Endothelial cell (in vitro differentiated cells): ENCODE results near the gene CAPN12. TPM values are rescaled to one million over a fixed set of nuclear protein-coding genes. Genes with fewer than 3 reads are reported as not detected.

ENCODE experiments used
- DNase-seq: peaks from one replicate; pipeline ENCODE4 v3.0.0; 2021; ENCODE audit warnings: low spot score
- H3K27ac Mint-ChIP-seq: one replicate; pipeline ENCODE4 v1.8.0; 2021; ENCODE audit warnings: mixed read lengths, inconsistent platforms; ENCODE audit not compliant: unreplicated experiment
- H3K27me3 Mint-ChIP-seq: one replicate; pipeline ENCODE4 v1.8.0; 2021; ENCODE audit warnings: mild to moderate bottlenecking, moderate library complexity, mixed read lengths, inconsistent platforms; ENCODE audit not compliant: unreplicated experiment
- H3K36me3 Mint-ChIP-seq: one replicate; pipeline ENCODE4 v1.8.0; 2021; ENCODE audit warnings: mild to moderate bottlenecking, low read depth, mixed read lengths, inconsistent platforms; ENCODE audit not compliant: unreplicated experiment
- H3K4me1 Mint-ChIP-seq: one replicate; pipeline ENCODE4 v1.8.0; 2021; ENCODE audit warnings: mild to moderate bottlenecking, mixed read lengths, inconsistent platforms; ENCODE audit not compliant: unreplicated experiment
- H3K4me3 Mint-ChIP-seq: one replicate; pipeline ENCODE4 v1.8.0; 2021; ENCODE audit warnings: mild to moderate bottlenecking, mixed read lengths, inconsistent platforms; ENCODE audit not compliant: unreplicated experiment
- H3K9me3 Mint-ChIP-seq: one replicate; pipeline ENCODE4 v1.8.0; 2021; ENCODE audit warnings: mixed read lengths, inconsistent platforms; ENCODE audit not compliant: unreplicated experiment
- CTCF ChIP-seq: fragments of 200-600 bp; sonication (generic); IDR thresholded peaks from one replicate; pipeline ENCODE4 v1.5.0; 2021; ENCODE audit warnings: antibody characterized with exemption; ENCODE audit not compliant: unreplicated experiment
- total RNA-seq: library from RNA; stranded (reverse); fragmentation: NEBNext Ultra II Directional; extraction: Animal tissue kit (Norgen Biotek cat#: 25700); gene quantifications from one replicate; pipeline ENCODE4 v1.2.1, GENCODE V29; 2021; ENCODE audit not compliant: unreplicated experiment

The CAPN12 gene
- total RNA-seq, 1 donor from 2014 or later = 2.9 TPM

DNA sequence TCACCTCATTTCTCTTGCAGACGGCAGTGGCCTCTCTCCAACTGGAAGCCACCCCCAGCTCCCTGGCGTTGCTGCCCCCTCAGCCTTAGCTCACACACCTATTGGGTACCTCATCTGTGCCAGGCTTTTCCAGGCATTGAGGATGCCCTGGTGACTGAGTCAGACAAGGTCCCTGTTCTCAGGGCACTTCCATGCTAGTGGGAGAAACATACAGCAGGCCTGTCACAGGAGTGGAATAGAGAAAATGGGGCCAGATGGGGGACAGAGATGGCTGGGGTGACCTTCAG lies 33.9 kb downstream of the CAPN12 start:
- no peak for TF ChIP-seq CTCF
- DNase-seq = no peak
- peaks cover 33% of the 10 kb centered on the region for H3K27me3 Mint-ChIP-seq
- no peaks in the 10 kb centered on the region for H3K9me3 Mint-ChIP-seq
- peaks cover 56% of the 10 kb centered on the region for H3K36me3 Mint-ChIP-seq
- no peak overlapping the region for H3K27ac Mint-ChIP-seq
- H3K4me1 Mint-ChIP-seq = peaks cover 7% of the 10 kb centered on the region
- H3K4me3 Mint-ChIP-seq = peak overlapping the region; percentile 45

DNA sequence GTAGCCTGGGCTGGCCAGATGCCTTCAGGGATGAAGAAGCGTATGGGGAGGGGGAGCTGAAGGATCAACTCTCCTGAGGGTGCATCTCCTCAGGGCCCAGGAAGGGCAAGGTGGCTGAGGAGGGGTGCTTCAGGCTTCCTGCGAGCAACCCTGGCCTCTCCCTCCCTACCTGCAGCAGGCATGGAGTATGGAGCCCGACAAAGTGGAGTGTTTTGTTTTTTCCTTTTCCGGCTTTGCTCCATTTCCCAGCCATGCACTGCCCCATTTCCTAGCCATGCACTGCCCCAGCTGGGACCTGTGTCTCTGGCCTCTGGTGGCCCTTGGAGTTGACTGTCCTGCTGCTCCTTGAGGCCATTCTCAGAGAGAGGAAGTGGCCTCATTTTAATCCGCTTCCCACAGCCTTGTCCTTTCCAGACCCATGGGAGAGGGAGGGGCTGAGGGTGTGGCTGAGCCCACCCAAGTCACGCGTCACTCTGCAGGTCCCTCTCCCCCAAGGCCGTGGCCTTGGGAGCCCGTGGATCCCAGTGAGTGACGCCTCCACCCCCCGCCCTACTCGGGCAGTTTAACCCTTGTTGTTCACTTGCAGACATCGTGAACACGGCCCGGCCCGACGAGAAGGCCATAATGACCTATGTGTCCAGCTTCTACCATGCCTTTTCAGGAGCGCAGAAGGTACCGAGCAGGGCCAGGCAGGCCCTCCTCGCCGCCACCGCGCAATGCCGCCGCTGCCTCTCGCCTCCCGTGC lies 34.4 kb downstream of the CAPN12 start:
- no peak for TF ChIP-seq CTCF
- Mint-ChIP-seq H3K9me3 (no peaks in the 10 kb centered on the region), H3K4me3 (peak overlapping the region; percentile 45), H3K27ac (peak overlapping the region; percentile 24), H3K36me3 (peaks cover 56% of the 10 kb centered on the region), H3K27me3 (peaks cover 32% of the 10 kb centered on the region), H3K4me1 (peaks cover 7% of the 10 kb centered on the region)
- no peak for DNase-seq

DNA sequence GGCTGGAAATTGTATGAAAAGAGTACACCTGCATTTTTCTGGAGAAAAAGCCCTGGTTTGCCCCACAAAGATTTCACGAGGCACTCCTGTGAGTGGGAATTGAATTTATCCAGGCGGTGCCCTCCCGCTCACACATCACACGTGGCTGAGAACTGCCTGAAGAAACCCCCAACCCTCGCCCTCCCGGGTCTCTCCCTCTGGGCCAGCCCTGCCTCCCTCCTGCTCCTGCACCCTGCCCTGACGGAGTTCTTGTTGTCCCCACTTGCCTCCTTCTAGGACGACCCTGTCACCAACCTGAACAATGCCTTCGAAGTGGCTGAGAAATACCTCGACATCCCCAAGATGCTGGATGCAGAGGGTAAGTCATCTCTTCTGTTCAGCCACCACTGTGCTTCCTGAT lies 35.2 kb downstream of the CAPN12 start:
- Mint-ChIP-seq H3K27ac (peak overlapping the region; percentile 24), H3K4me3 (peak overlapping the region; percentile 37), H3K9me3 (no peaks in the 10 kb centered on the region), H3K4me1 (peaks cover 10% of the 10 kb centered on the region), H3K27me3 (peaks cover 34% of the 10 kb centered on the region), H3K36me3 (peaks cover 57% of the 10 kb centered on the region)
- no peak for TF ChIP-seq CTCF
- DNase-seq = no peak

DNA sequence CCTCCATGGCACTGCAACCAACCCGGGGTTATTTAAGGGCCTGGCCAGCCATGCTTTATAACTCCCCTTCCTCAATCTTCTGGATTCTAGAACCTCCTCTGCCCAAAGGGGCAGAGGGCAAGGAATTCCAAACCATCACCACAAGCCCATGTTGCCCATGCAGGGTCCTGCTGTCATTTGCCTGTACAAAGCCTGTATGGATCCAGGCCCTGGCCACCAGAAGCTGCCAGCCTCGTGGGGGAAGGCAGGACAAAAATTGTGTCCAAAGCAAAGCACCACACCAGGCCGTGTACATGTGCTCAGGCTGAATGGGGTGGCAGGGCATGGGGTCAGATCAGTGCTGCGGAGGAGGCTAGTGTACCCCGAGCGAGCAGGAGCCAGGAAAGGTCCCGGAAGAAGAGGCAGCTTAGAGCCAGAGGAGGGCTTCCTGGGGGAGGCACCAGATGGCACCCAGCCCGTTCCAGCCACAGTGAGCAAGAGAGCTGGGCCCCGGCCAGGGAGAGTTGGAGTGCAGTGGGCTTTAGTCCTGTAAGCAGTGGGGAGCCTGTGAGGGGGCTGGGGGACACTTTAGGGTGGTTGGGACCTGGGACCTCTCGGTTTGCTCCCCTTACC lies 35.8 kb downstream of the CAPN12 start:
- H3K36me3 Mint-ChIP-seq = peaks cover 59% of the 10 kb centered on the region

More for the DNA sequence above, 35.8 kb downstream of the CAPN12 start:
- no peak for DNase-seq
- Mint-ChIP-seq H3K4me3 (no peak overlapping the region), H3K9me3 (no peaks in the 10 kb centered on the region), H3K27me3 (peaks cover 36% of the 10 kb centered on the region), H3K4me1 (peaks cover 12% of the 10 kb centered on the region), H3K27ac (peak overlapping the region; percentile 68)
- TF ChIP-seq CTCF = no peak
